AG04449 (cell line): Measurements from ENCODE around the gene HOXA1.

Source experiments
- CTCF ChIA-PET: fragments of 350-600 bp; formaldehyde crosslinking; extraction: SDS; loops from one replicate; lab custom pipeline; 2021; ENCODE audit warnings: antibody characterized with exemption; lab: Yijun Ruan, JAX
- POLR2A ChIA-PET: fragments of 400-600, 350-600 bp; formaldehyde crosslinking; extraction: SDS; loops from one replicate; lab custom pipeline; 2020; ENCODE audit warnings: antibody characterized with exemption, inconsistent platforms; lab: Yijun Ruan, JAX
- DNase-seq: peaks from one replicate; pipeline ENCODE4 v3.0.0-alpha.2; 2010; ENCODE audit warnings: low read depth, low spot score
- H3K4me3 ChIP-seq: 2 replicates; pipeline ENCODE4 v1.5.1; 2011; ENCODE audit warnings: low read depth, mild to moderate bottlenecking, control low read depth, low read length
- TF ChIP-seq, protein P1 (sequence below): IDR thresholded peaks from one replicate; pipeline ENCODE4 v1.5.1; 2011; ENCODE audit warnings: mild to moderate bottlenecking, moderate library complexity, low read length, control low read depth, inconsistent platforms; ENCODE audit not compliant: insufficient read depth; ENCODE audit errors: missing control alignments

The HOXA1 gene

DNA sequence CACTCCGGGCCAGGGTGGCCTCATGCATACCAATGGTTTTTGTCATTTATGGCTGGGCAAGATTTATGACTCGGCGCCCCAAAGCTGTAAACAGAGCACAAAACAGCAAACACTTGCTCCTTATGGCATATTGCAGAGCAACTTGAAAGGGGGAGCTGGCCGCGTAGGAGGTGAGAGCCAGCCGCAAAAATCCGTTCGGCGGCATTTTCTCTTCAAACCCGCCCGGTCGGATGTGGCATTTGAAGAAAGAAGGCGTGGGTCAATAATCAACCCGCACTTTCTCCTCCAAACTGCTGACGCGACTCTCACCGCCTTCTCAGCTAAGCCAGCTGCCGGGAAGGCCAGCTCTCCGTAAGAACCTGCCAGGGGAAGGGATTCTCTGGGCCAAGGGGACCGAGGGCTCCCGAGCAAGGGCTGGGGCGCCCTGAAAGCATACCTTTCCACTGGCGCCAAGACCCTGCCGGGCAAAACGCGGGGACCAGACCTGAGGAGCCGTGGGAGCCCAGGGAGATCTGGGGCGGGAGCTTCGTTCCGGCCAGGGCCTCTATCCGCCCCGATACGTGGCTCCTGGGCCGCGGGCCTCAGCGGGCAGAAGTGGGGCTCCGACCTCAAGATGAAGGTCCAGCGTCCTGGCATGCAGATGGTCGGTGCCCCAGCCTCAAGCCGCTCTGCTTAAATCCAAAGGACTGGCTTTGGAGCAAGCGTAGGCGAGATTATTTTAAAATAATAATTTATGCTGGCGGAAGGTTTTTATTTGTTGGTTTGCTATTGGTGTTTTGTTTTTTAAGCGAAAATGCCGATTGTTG lies 19.6 kb upstream of the HOXA1 start:
- CTCF ChIA-PET: interaction anchor here (0.8 to 2.2 kb wide), 6 partner anchors 11 to 434 kb away, joined by 3 to 6 read pairs (median 4); no protein-coding TSS in a partner anchor

DNA sequence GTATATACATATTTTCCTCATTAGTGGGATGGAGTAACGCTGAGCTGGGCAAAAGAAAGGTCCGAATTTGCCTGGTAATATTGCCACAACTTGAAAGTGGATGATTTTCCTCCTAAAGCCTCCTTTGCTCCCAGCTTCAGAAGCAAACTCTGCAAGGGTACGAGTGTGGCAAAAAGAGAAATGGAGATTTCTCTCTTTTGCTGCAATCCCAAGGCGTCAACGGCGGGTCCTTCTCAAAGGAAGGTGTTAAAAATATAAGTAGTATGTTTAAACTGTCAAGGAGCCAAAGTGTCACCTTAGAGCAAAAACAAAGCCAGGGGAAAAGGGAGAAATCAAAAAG lies 19.1 kb upstream of the HOXA1 start:
- H3K4me3 ChIP-seq: no peak overlapping the region
- TF ChIP-seq, protein P1, sequence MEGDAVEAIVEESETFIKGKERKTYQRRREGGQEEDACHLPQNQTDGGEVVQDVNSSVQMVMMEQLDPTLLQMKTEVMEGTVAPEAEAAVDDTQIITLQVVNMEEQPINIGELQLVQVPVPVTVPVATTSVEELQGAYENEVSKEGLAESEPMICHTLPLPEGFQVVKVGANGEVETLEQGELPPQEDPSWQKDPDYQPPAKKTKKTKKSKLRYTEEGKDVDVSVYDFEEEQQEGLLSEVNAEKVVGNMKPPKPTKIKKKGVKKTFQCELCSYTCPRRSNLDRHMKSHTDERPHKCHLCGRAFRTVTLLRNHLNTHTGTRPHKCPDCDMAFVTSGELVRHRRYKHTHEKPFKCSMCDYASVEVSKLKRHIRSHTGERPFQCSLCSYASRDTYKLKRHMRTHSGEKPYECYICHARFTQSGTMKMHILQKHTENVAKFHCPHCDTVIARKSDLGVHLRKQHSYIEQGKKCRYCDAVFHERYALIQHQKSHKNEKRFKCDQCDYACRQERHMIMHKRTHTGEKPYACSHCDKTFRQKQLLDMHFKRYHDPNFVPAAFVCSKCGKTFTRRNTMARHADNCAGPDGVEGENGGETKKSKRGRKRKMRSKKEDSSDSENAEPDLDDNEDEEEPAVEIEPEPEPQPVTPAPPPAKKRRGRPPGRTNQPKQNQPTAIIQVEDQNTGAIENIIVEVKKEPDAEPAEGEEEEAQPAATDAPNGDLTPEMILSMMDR: no peak
- POLR2A ChIA-PET: no interaction called here
- CTCF ChIA-PET: interaction anchor here (0.8 to 2.2 kb wide), 6 partner anchors 12 to 433 kb away, joined by 3 to 6 read pairs (median 3); no protein-coding TSS in a partner anchor
- no peak for DNase-seq

More for the DNA sequence above, 19.6 kb upstream of the HOXA1 start:
- TF ChIP-seq, protein P1: no peak
- POLR2A ChIA-PET: no interaction called here
- DNase-seq: no peak
- no peak overlapping the region for H3K4me3 ChIP-seq

DNA sequence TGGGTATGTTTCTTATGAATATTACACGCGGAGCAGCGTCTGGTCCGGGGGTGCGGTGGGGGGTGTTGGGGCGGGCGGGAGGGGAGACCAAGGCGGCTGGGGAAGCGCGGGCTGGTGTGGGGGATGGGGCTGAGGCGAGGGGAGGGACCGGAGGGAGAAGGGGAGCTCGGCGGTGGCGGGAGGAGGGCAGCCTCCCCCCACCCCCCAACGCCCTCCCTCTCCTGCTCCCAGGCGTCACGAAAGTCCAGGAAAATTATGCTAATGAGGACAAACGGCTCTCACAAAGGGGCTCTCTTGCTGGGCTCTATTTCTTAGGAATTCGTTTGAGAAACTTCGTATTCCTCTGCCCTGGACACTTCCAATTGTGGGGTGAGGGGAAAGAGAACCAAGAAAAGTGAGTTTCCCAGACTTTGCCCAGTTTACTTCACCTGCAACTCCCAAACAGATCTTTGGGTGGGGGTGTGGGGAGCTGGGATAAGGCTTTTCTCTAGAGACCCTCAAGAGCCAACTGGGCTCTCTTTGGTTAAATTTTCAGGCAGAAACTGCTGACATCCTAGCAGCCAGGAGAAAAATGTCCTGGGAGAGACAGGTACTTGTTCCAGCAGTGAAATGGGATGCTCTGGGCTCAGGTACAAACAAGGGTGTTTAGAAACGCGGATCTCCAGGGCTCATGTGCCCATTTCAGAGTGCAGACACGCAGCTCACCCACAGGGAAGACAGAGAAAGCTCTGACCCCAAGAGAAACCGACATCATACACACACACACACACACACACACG lies 18.4 kb upstream of the HOXA1 start:
- TF ChIP-seq, protein P1: no peak
- POLR2A ChIA-PET: no interaction called here
- no peak for DNase-seq
- H3K4me3 ChIP-seq: peak overlapping the region; percentile 40
- CTCF ChIA-PET: interaction anchor here (0.9 to 2.2 kb wide), 2 partner anchors 20 to 48 kb away, joined by 3 to 6 read pairs; no protein-coding TSS in a partner anchor

DNA sequence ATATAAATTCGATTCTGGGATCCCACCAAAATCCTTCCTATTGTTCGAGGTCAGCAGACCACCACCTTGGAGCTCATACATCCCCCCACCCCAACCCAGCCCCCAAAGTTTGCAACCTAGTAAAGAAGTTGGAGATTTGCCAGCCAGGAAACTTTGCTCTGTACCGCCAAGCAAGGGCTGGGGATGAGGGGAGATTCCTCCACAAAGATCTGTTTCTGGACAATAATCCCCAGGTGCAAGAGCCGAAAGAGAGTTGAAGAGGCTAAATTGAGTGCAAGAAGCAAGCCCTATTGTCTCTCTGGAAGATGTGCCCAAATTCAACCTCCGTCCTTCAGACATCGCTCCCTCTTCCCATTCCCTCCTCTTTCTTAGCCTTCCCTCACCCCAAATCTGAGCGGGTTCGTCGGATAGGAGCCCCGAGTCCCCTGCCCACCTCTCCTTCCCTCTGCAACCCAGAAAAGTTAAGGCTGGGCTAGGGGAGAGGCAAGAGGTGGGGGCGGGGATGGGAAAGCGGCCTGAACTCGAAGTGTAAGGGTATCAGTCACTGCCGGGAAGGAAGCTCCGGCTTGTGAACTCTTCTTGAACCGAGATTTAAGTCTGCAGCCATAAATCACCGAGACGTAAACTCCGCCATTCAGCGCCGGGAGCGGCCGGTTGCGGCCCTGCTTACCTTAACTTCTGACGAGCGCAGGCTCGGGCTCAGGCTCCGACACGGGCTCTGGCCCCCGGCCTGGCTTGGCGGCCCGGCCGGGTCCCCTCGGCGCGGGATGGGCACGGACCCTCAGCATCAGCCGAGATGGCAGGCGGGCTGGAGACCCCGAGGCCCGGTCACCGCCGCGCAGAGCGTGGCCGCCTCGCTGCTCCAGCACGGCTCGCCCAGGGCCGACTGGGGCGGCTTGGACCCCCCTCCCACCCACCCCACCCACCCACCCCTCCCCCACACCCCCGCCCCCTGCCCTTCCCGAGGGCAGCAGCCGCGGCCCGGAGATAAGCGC lies 17.5 kb upstream of the HOXA1 start:
- ChIA-PET POLR2A (no interaction called here), CTCF (interaction anchor here (1.0 kb wide), 1 partner anchor 16 kb away, joined by 3 read pairs; no protein-coding TSS in a partner anchor)
- DNase-seq: no peak
- TF ChIP-seq, protein P1: no peak
- peak overlapping the region; percentile 40 for H3K4me3 ChIP-seq

DNA sequence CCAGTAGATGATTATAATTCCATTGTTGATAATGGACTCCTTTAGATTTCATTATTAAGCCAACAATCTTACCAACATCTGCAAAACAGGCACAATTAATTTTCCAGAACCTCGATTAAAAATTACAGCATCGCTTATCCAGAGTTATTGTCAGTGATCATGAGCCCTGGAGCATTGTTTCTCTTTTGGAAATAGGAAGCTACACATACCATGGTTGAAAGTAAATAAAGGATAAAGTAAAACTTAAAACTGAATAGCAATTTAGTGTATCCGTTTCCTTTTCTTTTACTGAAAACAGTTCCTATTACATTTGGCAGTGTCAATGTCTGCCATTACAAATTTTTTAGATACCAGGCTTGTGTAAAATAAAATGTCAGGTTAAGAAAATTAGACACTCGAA lies 16.6 kb upstream of the HOXA1 start:
- H3K4me3 ChIP-seq: no peak overlapping the region
- TF ChIP-seq, protein P1: no peak
- ChIA-PET CTCF (interaction anchor here (1.0 kb wide), 1 partner anchor 17 kb away, joined by 3 read pairs; no protein-coding TSS in a partner anchor), POLR2A (no interaction called here)
- no peak for DNase-seq
